Colonic mucosa (tissue), 4 donors: ENCODE results near the gene ZP2. TPM values are rescaled to one million over a fixed set of nuclear protein-coding genes. Genes with fewer than 3 reads are reported as not detected.

ENCODE experiments used
- DNase-seq: peaks from one replicate; pipeline ENCODE4 v3.0.0-alpha.2; 2020
- H3K27ac ChIP-seq: fragments of 200-600 bp; one replicate; pipeline ENCODE4 v1.8.0; 2021
- H3K27me3 ChIP-seq: fragments of 200-600 bp; one replicate; pipeline ENCODE4 v1.8.0; 2021
- H3K36me3 ChIP-seq: fragments of 200-600 bp; one replicate; pipeline ENCODE4 v1.8.0; 2021
- H3K4me1 ChIP-seq: fragments of 200-600 bp; one replicate; pipeline ENCODE4 v1.8.0; 2021; ENCODE audit warnings: mild to moderate bottlenecking
- H3K4me3 ChIP-seq: fragments of 200-600 bp; one replicate; pipeline ENCODE4 v1.8.0; 2021
- H3K9ac ChIP-seq, 2 donors: one replicate each; pipeline ENCODE4 v1.7.0; 2013; ENCODE audit warnings: control low read depth in 2 of 2, low read depth in 2 of 2, low read length in 2 of 2
- H3K9me3 ChIP-seq: fragments of 200-600 bp; one replicate; pipeline ENCODE4 v1.8.0; 2021
- CTCF ChIP-seq: fragments of 200-600 bp; IDR thresholded peaks from one replicate; pipeline ENCODE4 v1.8.0; 2022; ENCODE audit warnings: antibody characterized with exemption, mild to moderate bottlenecking
- intact Hi-C: fragments of 100-400 bp; cut with DNase I; formaldehyde crosslinking; loops from one replicate; pipeline ENCODE4 v1.14.1; 2022
- total RNA-seq, 2 donors: library from RNA; stranded (reverse); fragmentation: NEBNext Ultra II Directional in 1 of 2; extraction: Animal tissue kit (Norgen Biotek cat#: 25700) in 1 of 2; gene quantifications; one replicate each; pipeline ENCODE4 v1.2.1, GENCODE V29; 2021
- donor health status: healthy.
- donor health status: DM: no; HTN: no; CAD: no.
- donor health status: DM: no; HTN: no; CAD: no.

ZP2 gene
- total RNA-seq, 2 donors from 2014 or later, result 0.25 to 0.27 TPM

- Histone ChIP-seq H3K4me1 (no peaks in the 10 kb centered on the region), H3K27ac (no peak overlapping the region), H3K4me3 (no peak overlapping the region), H3K9me3 (no peaks in the 10 kb centered on the region), H3K36me3 (no peaks in the 10 kb centered on the region), H3K9ac (no peak overlapping the region), H3K27me3 (no peaks in the 10 kb centered on the region)
- intact Hi-C loops, result no loop called here
- TF ChIP-seq CTCF, result no peak
- DNase-seq, result no peak
Measured at GRCh38 chr16:21166561-21166961, 44.8 kb downstream of the ZP2 start.

GRCh38 chr16:21164521-21165168 is 46.7 kb downstream of the ZP2 start:
- TF ChIP-seq CTCF, result no peak
- Histone ChIP-seq H3K36me3 (no peaks in the 10 kb centered on the region), H3K27ac (no peak overlapping the region), H3K4me1 (peaks cover 7% of the 10 kb centered on the region), H3K9ac (no peak overlapping the region), H3K9me3 (no peaks in the 10 kb centered on the region), H3K27me3 (no peaks in the 10 kb centered on the region), H3K4me3 (no peak overlapping the region)
- DNase-seq, result no peak
- intact Hi-C loops, result no loop called here

- H3K4me1 ChIP-seq, result peaks cover 7% of the 10 kb centered on the region
- no peak overlapping the region for H3K4me3 ChIP-seq
- intact Hi-C loops, result no loop called here
- H3K9ac ChIP-seq, result no peak overlapping the region
- H3K36me3 ChIP-seq, result no peaks in the 10 kb centered on the region
- H3K27me3 ChIP-seq, result no peaks in the 10 kb centered on the region
- no peak overlapping the region for H3K27ac ChIP-seq
- no peaks in the 10 kb centered on the region for H3K9me3 ChIP-seq
- TF ChIP-seq CTCF, result no peak
- no peak for DNase-seq
Measured at GRCh38 chr16:21163576-21163975, 47.8 kb downstream of the ZP2 start.

- Histone ChIP-seq H3K4me3 (no peak overlapping the region), H3K9ac (no peak overlapping the region), H3K9me3 (no peaks in the 10 kb centered on the region), H3K27ac (no peak overlapping the region), H3K4me1 (peaks cover 7% of the 10 kb centered on the region), H3K36me3 (no peaks in the 10 kb centered on the region), H3K27me3 (no peaks in the 10 kb centered on the region)
- no peak for DNase-seq
- TF ChIP-seq CTCF, result no peak
- intact Hi-C loops, result no loop called here
Measured at GRCh38 chr16:21162661-21163151, 48.7 kb downstream of the ZP2 start.

- H3K4me1 ChIP-seq, result peaks cover 11% of the 10 kb centered on the region
- no peak for DNase-seq
- intact Hi-C loops, result no loop called here
Measured at GRCh38 chr16:21161211-21161610, 50.2 kb downstream of the ZP2 start.

More at GRCh38 chr16:21161211-21161610, 50.2 kb downstream of the ZP2 start:
- H3K9me3 ChIP-seq, result no peaks in the 10 kb centered on the region
- TF ChIP-seq CTCF, result no peak
- H3K27ac ChIP-seq, result no peak overlapping the region
- no peak overlapping the region for H3K9ac ChIP-seq
- H3K27me3 ChIP-seq, result no peaks in the 10 kb centered on the region
- H3K4me3 ChIP-seq, result no peak overlapping the region
- H3K36me3 ChIP-seq, result no peaks in the 10 kb centered on the region
